GM19025 (cell line): ENCODE measurements around the gene TMEM203.

Source experiments
- ATAC-seq: cut with Tn5 transposase; IDR thresholded peaks from one replicate; pipeline ENCODE4 v1.9.1; 2021; ENCODE audit warnings: mild to moderate bottlenecking, low read depth, moderate library complexity; ENCODE audit not compliant: unreplicated experiment

The TMEM203 gene

GRCh38 chr9:137230705-137231371 is 25.4 kb upstream of the TMEM203 start, which contains the start of gene SLC34A3:
Gene SLC34A3, plus strand, starts transcription at chr9:137230901. Its CDS starts 802 bp downstream, at chr9:137231703.
- ATAC-seq, result no peak

GRCh38 chr9:137229903-137230704 is 24.7 kb upstream of the TMEM203 start:
- ATAC-seq, result no peak

- ATAC-seq, result no peak
Observed at GRCh38 chr9:137228968-137229896, 23.8 kb upstream of the TMEM203 start.

- no peak for ATAC-seq
Observed at GRCh38 chr9:137228506-137228967, 23.1 kb upstream of the TMEM203 start.

- no peak for ATAC-seq
Observed at GRCh38 chr9:137227853-137228505, 22.5 kb upstream of the TMEM203 start.

- no peak for ATAC-seq
Observed at GRCh38 chr9:137227054-137227852, 21.8 kb upstream of the TMEM203 start, which contains the start of gene RNF224. Gene RNF224, plus strand, starts transcription at chr9:137227502. Its CDS starts 834 bp downstream, at chr9:137228336.

- ATAC-seq, result no peak
Observed at GRCh38 chr9:137226338-137227053, 21.0 kb upstream of the TMEM203 start.

- ATAC-seq, result no peak
Observed at GRCh38 chr9:137225699-137226331, 20.4 kb upstream of the TMEM203 start.

- ATAC-seq, result no peak
Observed at GRCh38 chr9:137224830-137225694, 19.6 kb upstream of the TMEM203 start, which contains the start of gene CYSRT1. Gene CYSRT1, plus strand, starts transcription at chr9:137225174. Its CDS starts 448 bp downstream, at chr9:137225622.

GRCh38 chr9:137223078-137223970 is 17.9 kb upstream of the TMEM203 start:
- ATAC-seq, result peak; percentile 69

GRCh38 chr9:137222190-137223077 is 17.0 kb upstream of the TMEM203 start, which contains the start of gene RNF208:
Gene RNF208, minus strand, starts transcription at chr9:137222240. Its CDS starts 1,028 bp downstream, at chr9:137221212.
- ATAC-seq, result no peak

GRCh38 chr9:137221506-137222111 is 16.2 kb upstream of the TMEM203 start:
- ATAC-seq, result no peak

GRCh38 chr9:137221095-137221505 is 15.7 kb upstream of the TMEM203 start:
- no peak for ATAC-seq

GRCh38 chr9:137220317-137221094 is 15.1 kb upstream of the TMEM203 start:
- ATAC-seq, result no peak
